CD4-positive, alpha-beta T cell (primary cell): ENCODE results near the gene PDE4C. TPM values are rescaled to one million over a fixed set of nuclear protein-coding genes. Genes with fewer than 3 reads are reported as not detected.

Experiments
- ATAC-seq: fragments of 200-7000 bp; cut with Tn5 transposase; one replicate; pipeline ENCODE4 v1.10.0; 2022; ENCODE audit warnings: mild to moderate bottlenecking; ENCODE audit not compliant: poor library complexity
- CTCF ChIA-PET: fragments of 350-600 bp; sonication (Branson Sonifier 250); formaldehyde crosslinking; loops from one replicate; lab custom pipeline; 2021; ENCODE audit warnings: antibody characterized with exemption, inconsistent platforms; lab: Charles Lee
- POLR2A ChIA-PET: fragments of 350-600 bp; sonication (Branson Sonifier 250); formaldehyde crosslinking; loops from one replicate; lab custom pipeline; 2021; ENCODE audit warnings: antibody characterized with exemption, inconsistent platforms; lab: Charles Lee
- DNase-seq, 14 experiments: peaks; one replicate each; pipeline ENCODE4 v3.0.0-alpha.2; 2013 to 2020; ENCODE audit warnings: mixed read lengths in 2 of 14
- H3K27ac ChIP-seq, 2 donors: one replicate each; pipeline versions ENCODE4 v1.5.1 to v1.7.0; 2013; ENCODE audit warnings: low read length in 2 of 2, low read depth in 1 of 2, mild to moderate bottlenecking in 1 of 2
- H3K27me3 ChIP-seq, 2 experiments: 1 replicate in 1 of 2; 2 replicates in 1 of 2; pipeline versions ENCODE4 v1.6.1 to v1.7.0; 2013; ENCODE audit warnings: low read length in 2 of 2, control low read depth in 1 of 2, mild to moderate bottlenecking in 1 of 2, moderate library complexity in 1 of 2; ENCODE audit not compliant: insufficient read depth in 2 of 2, control insufficient read depth in 1 of 2
- H3K36me3 ChIP-seq: one replicate; pipeline ENCODE4 v1.6.1; 2013; ENCODE audit warnings: low read length, control low read depth; ENCODE audit not compliant: insufficient read depth
- H3K4me1 ChIP-seq: one replicate; pipeline ENCODE4 v1.6.1; 2013; ENCODE audit warnings: low read length, control low read depth; ENCODE audit not compliant: insufficient read depth
- H3K4me3 ChIP-seq: one replicate; pipeline ENCODE4 v1.5.1; 2013; ENCODE audit warnings: mild to moderate bottlenecking, low read length, moderate library complexity
- H3K9me3 ChIP-seq, 2 experiments: 1 replicate in 1 of 2; 2 replicates in 1 of 2; pipeline versions ENCODE4 v1.6.1 to v1.7.0; 2013; ENCODE audit warnings: low read length in 2 of 2, mild to moderate bottlenecking in 2 of 2, control low read depth in 1 of 2, moderate library complexity in 1 of 2; ENCODE audit not compliant: control insufficient read depth in 1 of 2, insufficient read depth in 1 of 2
- H3K27ac Mint-ChIP-seq: one replicate; pipeline ENCODE4 v1.8.0; 2020; ENCODE audit warnings: mixed read lengths
- H3K27me3 Mint-ChIP-seq: one replicate; pipeline ENCODE4 v1.8.0; 2021; ENCODE audit warnings: mixed read lengths
- H3K36me3 Mint-ChIP-seq: one replicate; pipeline ENCODE4 v1.8.0; 2021; ENCODE audit warnings: low read depth, mixed read lengths
- H3K4me1 Mint-ChIP-seq: one replicate; pipeline ENCODE4 v1.8.0; 2021; ENCODE audit warnings: low read depth, mixed read lengths
- H3K4me3 Mint-ChIP-seq: one replicate; pipeline ENCODE4 v1.8.0; 2020; ENCODE audit warnings: mild to moderate bottlenecking, mixed read lengths
- H3K9me3 Mint-ChIP-seq: one replicate; pipeline ENCODE4 v1.8.0; 2020; ENCODE audit warnings: mixed read lengths
- intact Hi-C, 2 experiments: fragments of 100-400 bp; cut with DNase I in 1 of 2; cut with micrococcal nuclease in 1 of 2; formaldehyde crosslinking; loops; one replicate each; pipeline versions ENCODE4 v1.15.1 to v1.9.0; 2023 to 2025; cut with DNase I, micrococcal nuclease
- polyA plus RNA-seq, 2 donors: library from polyadenylated mRNA; unstranded; fragments of 120-200 nt; gene quantifications; one replicate each; pipeline ENCODE4 v1.2.1, GENCODE V29; 2013
- total RNA-seq, 174 experiments: library from RNA in 2 of 174; stranded (reverse) in 2 of 174; gene quantifications; one replicate each; pipeline ENCODE4 v1.2.3 and lab custom pipeline; 2021 to 2026
- TF ChIP-seq, protein P1 (sequence below): fragments of 200-600 bp; IDR thresholded peaks from one replicate; pipeline ENCODE4 v1.8.0; 2022; ENCODE audit warnings: antibody characterized with exemption, mild to moderate bottlenecking

PDE4C gene
- total RNA-seq = not detected
- polyA plus RNA-seq (2013, experiment 1 of 2) = not detected
- 0.12 TPM for polyA plus RNA-seq (2013, experiment 2 of 2)
- total RNA-seq (lab: John Stamatoyannopoulos, UW) = 0 to 0.31 (median 0) reads per million in 172 experiments

GRCh38 chr19:18225702-18226468 lies at the start of gene PDE4C:
PDE4C (minus strand) TSS chr19:18226438; CDS start chr19:18226415, 23 bp downstream.
- intact Hi-C loops = no loop called here
- Histone ChIP-seq H3K4me3 (no peak within 1 kb of the TSS), H3K9me3 (peaks cover 0 to 36% of the 10 kb centered on the region in 2 experiments), H3K27ac (no peak within 1 kb of the TSS), H3K27me3 (peaks cover 61 to 71% of the 10 kb centered on the region in 2 experiments), H3K4me1 (peaks cover 29% of the 10 kb centered on the region), H3K36me3 (no peaks in the 10 kb centered on the region)
- peaks cover 76% of the 10 kb centered on the region for H3K27me3 Mint-ChIP-seq
- ATAC-seq (no peak), DNase-seq (peak in 1 of 14 experiments; percentile 31)
- no peaks in the 10 kb centered on the region for H3K9me3 Mint-ChIP-seq
- POLR2A ChIA-PET = no interaction called here
- H3K4me3 Mint-ChIP-seq = no peak within 1 kb of the TSS
- peaks cover 22% of the 10 kb centered on the region for H3K4me1 Mint-ChIP-seq
- no peaks in the 10 kb centered on the region for H3K36me3 Mint-ChIP-seq
- CTCF ChIA-PET = interaction anchor here (0.5 kb wide), 1 partner anchor 945 kb away, joined by 4 read pairs; no protein-coding TSS in a partner anchor
- H3K27ac Mint-ChIP-seq = no peak within 1 kb of the TSS
- TF ChIP-seq, protein P1, sequence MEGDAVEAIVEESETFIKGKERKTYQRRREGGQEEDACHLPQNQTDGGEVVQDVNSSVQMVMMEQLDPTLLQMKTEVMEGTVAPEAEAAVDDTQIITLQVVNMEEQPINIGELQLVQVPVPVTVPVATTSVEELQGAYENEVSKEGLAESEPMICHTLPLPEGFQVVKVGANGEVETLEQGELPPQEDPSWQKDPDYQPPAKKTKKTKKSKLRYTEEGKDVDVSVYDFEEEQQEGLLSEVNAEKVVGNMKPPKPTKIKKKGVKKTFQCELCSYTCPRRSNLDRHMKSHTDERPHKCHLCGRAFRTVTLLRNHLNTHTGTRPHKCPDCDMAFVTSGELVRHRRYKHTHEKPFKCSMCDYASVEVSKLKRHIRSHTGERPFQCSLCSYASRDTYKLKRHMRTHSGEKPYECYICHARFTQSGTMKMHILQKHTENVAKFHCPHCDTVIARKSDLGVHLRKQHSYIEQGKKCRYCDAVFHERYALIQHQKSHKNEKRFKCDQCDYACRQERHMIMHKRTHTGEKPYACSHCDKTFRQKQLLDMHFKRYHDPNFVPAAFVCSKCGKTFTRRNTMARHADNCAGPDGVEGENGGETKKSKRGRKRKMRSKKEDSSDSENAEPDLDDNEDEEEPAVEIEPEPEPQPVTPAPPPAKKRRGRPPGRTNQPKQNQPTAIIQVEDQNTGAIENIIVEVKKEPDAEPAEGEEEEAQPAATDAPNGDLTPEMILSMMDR = no peak

DNA sequence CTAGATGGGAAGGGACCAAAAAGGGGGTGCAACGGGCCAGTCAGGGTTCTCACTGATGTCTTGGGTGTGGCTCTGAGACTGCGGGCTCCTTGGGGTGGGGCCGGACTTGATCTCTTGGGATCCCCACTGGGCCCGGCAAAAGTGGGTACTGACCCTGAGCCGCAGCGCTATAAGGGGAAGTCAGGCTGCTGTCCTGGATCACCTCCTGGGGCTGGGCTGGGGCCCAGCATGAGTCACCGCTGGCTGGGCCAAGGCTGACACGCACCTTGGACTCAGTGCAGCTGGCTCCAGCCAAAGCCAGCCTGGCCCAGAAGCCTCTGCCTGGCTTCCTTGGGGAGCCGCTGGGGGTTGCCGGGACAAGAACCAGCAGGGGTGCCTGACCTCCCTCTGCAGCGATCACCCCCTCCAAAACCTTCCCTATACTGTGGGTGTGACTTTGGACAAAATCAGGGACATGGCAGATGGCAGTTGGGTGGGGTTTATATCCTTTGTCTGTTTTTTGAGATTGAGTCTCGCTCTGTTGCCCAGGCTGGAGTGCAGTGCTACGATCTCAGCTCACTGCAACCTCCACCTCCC lies 48.6 kb upstream of the PDE4C start:
- ATAC-seq = no peak
- POLR2A ChIA-PET = interaction anchor here (0.5 to 2.0 kb wide), 7 partner anchors 18 to 144 kb away, joined by 3 to 6 read pairs (median 4); partner anchors contain the start of genes LSM4 and SSBP4

DNA sequence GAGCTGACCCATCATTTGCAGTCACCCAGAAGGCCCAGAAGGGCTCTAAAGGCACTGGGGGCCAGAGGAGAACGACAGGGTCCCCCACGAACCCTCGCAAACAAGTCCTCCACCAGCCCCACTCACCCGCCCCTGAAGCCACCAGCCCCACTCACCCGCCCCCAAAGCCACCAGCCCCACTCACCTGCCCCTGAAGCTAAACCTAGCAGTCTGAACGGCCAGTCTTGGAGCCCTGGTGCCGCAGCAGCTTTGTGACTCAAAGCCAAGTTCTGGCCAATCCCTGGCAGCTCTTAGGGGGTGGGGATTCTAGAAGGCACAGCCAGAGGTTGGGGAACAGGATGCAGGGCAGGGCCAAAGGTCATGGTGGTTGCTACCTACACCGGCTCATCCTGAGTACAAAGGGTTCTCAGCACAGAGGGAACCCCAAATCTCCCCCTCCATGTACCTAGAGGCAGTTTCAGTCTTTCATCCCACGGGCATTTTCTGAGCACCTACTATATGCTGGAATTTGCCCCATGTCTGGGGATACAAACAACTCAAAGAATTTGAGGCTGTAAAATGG lies 48.1 kb upstream of the PDE4C start, which contains the start of gene IQCN:
TSS of gene IQCN (minus strand) at position 234 of the 562 bp plus-strand sequence. CDS start 4,974 bp downstream, outside the sequence.
- Histone ChIP-seq H3K4me3 (no peak within 1 kb of the TSS), H3K36me3 (peaks cover 40% of the 10 kb centered on the region), H3K27me3 (no peaks in the 10 kb centered on the region), H3K27ac (no peak within 1 kb of the TSS), H3K9me3 (peaks cover 0 to 4% of the 10 kb centered on the region in 2 experiments), H3K4me1 (peaks cover 61% of the 10 kb centered on the region)
- ChIA-PET CTCF (no interaction called here), POLR2A (interaction anchor here (0.7 to 1.9 kb wide), 4 partner anchors 48 to 114 kb away, joined by 3 to 7 read pairs (median 4); partner anchors contain the start of genes LSM4 and MPV17L2)
- H3K27ac Mint-ChIP-seq = peak within 1 kb of the TSS; percentile 77
- H3K4me3 Mint-ChIP-seq = peak within 1 kb of the TSS; percentile 73
- intact Hi-C loops = no loop called here
- ATAC-seq (peak; percentile 36), DNase-seq (peak in 8 of 14 experiments; percentile 15 to 82 (median 48))
- H3K27me3 Mint-ChIP-seq = peaks cover 3% of the 10 kb centered on the region
- H3K9me3 Mint-ChIP-seq = no peaks in the 10 kb centered on the region
- H3K36me3 Mint-ChIP-seq = peaks cover 49% of the 10 kb centered on the region
- H3K4me1 Mint-ChIP-seq = peaks cover 47% of the 10 kb centered on the region
- TF ChIP-seq, protein P1 = no peak

More for the DNA sequence above, 48.6 kb upstream of the PDE4C start:
- Mint-ChIP-seq H3K27ac (peak overlapping the region; percentile 77), H3K9me3 (peaks cover 2% of the 10 kb centered on the region), H3K4me3 (peak overlapping the region; percentile 73), H3K27me3 (peaks cover 8% of the 10 kb centered on the region), H3K4me1 (peaks cover 53% of the 10 kb centered on the region), H3K36me3 (peaks cover 54% of the 10 kb centered on the region)
- intact Hi-C loops = no loop called here
- no peak overlapping the region for H3K4me3 ChIP-seq
- no peak overlapping the region for H3K27ac ChIP-seq
- TF ChIP-seq, protein P1 = no peak
- CTCF ChIA-PET = no interaction called here
- peaks cover 66% of the 10 kb centered on the region for H3K4me1 ChIP-seq
- no peaks in the 10 kb centered on the region for H3K27me3 ChIP-seq
- DNase-seq = peak in 4 of 14 experiments; percentile 24 to 79 (median 56)
- H3K9me3 ChIP-seq = peaks cover 0 to 4% of the 10 kb centered on the region in 2 experiments
- peaks cover 40% of the 10 kb centered on the region for H3K36me3 ChIP-seq
